HCEC 1CT (cell line): Measurements from ENCODE around the gene FLOT2.
"Not testable (repeated sequence)": the region's sequence is repeated elsewhere in the genome, so short reads cannot be mapped to it uniquely, and the experiment has no call there.

Experiments used
- DNase-seq: peaks from one replicate; pipeline ENCODE4 v3.0.0-alpha.2; 2017

The FLOT2 gene

DNA sequence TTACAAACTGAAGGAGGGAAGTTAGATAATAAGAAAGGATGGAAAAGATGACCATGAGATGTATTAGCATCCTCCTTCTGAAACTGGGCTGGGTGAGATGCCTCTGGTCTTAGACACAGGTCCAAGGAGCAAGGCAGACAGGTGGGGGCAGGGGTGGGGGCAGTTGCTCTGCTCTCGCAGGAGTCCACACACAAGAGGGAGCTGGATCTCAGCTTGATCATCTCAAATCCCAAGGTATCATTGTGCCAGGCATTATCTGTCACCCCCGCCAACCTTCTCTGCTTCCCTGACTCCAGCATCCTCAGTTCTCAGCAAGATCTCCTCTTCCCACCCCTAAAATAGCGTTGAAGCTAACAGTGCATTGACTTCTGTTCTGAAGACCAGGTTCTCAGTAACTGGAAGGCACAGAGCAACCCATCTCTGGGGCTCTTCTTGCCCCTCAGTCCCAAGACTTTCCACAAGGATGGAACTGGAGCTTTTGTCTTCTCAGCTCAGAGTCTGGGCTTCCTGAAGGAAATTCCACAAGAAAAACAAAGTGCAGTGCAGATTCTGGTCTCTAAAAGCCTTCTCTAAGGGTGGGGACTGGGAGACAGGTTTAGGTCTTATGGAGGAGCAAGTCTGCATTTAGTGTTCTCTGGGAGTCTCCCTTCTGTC, 1.6 kb downstream of the FLOT2 start:
- DNase-seq = no peak

DNA sequence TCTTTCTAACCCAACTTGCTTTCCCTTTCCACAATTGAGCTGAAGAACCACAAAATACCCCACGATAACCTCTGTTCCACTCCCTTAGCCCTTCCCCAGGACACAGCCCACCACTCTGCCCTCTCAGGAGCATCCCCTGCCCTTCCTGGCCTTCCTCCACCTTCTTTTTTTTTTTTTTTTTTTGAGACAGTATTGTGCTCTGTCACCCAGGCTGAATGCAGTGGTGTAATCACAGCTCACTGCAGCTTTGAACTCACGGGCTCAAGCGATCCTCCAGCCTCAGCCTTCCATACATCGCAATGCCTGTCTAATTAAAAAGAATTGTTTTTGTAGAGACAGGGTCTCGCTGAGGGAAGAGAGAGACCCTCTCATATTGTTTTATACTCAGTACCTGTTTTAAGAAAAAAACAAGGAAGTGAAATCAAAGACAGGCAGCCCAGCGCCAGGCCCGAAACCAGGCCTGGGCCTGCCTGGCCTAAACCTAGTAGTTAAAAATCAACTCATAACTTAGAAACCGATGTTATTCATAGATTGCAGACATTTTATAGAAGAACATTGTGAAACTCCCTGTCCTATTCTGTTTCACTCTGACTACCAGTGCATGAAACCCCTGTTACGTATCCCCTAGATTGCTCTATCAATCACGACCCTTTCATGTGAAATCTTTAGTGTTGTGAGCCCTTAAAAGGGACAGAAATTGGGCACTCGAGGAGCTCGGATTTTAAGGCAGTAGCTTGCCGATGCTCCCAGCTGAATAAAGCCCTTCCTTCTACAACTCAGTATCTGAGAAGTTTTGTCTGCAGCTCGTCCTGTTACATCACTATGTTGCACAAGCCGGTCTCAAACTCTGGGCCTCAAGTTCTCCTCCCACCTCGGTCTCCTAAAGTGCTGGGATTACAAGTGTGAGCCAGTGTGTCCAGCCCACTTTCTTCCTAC, 4.0 kb downstream of the FLOT2 start:
- DNase-seq = not testable (repeated sequence)

DNA sequence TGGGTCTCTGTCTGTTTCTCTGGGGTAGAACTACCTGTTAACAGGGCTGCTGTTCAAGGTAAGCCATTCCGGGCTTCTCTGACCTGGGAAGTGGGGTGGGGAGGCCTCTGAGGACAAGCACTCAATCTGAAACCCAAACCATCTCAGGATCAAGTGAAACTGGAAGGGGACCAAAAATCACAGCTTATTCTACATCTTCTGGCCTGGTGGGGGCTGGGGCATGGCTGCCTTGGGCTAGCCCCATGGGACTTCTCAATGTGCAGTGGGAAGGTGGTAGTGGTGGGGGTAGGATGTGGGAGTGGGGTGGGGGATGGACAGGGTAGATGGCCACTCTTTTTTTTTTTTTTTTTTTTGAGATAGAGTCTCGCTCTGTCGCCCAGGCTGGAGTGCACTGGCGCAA, 5.5 kb downstream of the FLOT2 start:
- DNase-seq = no peak

DNA sequence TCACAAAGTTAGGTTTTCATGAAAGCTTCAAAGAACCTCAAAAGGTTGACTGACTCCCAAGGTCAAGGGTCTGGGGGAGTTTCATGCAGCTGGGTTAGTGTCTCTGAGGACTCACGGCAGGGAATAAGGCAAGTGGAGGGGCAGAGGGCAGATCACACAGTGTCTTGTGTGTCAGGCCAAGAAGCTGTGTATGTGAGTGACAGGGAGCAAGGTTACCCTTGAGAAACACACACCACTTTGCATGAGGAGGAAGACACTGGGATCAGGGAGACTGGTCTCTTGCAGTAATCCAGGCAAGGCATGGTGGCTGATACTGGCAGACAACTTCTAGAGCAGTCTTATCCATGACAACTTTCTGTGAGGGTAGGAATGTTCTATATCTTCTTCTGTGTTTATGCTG, 6.3 kb downstream of the FLOT2 start:
- DNase-seq = no peak

DNA sequence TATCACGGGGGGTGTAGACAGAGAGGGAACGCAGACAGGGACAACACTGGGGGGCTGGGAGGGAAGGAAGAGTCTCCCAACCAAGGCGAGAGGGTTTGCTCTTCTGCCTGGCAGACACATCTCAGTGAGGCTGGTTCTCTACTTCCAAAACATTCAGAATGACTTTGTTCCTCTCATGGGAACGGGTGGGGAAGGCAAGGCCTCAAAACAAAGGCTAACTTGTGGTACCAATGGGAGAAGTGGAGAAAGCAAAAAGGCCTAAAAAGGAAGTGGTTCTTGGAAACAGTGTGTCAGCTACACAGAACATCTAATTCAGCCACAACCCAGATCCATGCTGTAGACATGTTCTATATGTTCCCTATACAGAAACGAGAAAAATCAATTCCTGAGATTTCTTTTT, 7.5 kb downstream of the FLOT2 start:
- no peak for DNase-seq

DNA sequence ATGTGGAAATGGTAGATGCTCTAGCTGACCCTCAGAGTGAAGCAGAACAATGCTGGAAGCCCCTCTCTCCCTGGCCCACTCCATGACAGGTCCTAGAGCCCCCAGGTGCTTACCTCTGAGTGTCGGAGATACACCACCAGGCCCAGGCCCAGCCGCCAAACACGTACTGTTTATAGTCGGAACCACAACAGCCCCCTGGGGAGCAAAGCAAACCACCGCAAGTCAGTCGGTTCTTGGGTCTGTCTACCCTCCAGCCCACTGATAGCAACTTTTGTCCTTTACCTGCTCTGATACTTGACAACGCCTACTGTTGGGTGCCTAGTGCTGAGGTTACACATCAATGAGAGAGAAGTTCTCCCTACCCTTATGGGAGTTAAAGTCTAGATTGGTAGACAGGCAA, 8.7 kb downstream of the FLOT2 start:
- no peak for DNase-seq

DNA sequence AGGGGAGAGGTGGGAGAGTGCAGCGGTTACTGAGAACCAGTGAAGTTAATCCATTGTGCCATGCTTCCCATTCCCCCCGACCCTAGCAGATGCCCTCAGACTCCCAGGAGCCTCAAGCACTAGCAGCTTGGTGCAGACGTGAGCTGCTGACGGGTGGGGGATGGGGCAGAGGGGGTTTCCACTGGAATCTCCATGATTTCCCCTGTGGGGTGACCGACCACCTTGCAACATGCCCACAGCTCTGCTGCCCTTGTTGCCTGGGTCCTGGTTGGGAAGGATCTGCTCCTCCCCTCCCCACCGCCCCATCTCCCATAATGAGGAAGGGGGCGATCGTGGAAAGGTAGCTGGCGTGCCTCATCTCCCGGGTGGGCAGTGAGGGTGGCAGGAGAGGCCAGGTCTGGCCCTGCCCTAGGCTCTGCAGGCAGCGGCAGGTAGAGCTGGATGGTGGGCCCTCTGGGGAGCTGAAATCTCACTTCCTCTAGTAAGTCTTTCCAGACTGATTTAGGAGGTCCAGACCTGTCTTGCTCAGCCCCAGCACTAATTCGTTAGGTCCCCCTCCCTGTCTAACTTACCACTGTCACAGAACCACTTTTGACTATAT, 9.6 kb downstream of the FLOT2 start:
- DNase-seq = no peak

DNA sequence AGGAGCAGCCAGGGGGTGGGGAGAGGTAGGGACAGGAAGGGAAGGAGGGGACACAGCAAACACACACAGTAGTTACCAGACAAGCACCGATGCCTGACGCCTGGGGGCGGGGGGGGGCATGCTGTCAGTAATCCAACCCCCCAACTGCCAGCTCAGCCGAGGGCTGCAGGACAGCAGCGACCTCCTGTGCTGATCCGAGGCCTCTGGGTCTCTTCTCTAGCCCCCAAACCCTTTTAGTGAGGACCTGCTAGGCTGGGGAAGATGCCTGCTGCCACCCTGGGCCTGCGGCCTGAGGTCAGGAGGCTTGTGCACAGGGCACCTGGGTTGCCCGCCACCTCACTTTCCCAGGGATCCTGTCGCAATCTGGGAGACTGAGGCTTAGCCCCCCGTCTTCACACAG, 11.6 kb downstream of the FLOT2 start:
- DNase-seq = no peak

DNA sequence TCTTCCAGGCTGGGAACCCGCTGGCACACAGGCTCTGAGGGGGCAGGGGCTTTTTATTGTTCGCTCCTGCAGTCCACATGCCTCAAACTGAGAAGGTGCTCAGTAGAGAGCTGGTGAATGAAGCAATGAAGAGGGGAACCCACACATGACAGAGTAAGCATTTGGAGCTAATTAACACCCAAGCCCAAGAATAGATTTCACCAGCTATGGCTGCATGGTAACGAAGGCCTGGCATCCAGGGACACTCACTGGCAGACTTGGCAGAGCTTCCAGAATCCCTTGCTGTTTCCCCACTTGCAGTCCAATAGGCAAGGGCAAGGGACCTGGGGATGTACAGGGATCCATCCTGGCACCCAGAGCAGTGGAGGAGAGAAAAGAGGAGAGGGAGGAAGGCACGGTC, 12.2 kb downstream of the FLOT2 start:
- no peak for DNase-seq

DNA sequence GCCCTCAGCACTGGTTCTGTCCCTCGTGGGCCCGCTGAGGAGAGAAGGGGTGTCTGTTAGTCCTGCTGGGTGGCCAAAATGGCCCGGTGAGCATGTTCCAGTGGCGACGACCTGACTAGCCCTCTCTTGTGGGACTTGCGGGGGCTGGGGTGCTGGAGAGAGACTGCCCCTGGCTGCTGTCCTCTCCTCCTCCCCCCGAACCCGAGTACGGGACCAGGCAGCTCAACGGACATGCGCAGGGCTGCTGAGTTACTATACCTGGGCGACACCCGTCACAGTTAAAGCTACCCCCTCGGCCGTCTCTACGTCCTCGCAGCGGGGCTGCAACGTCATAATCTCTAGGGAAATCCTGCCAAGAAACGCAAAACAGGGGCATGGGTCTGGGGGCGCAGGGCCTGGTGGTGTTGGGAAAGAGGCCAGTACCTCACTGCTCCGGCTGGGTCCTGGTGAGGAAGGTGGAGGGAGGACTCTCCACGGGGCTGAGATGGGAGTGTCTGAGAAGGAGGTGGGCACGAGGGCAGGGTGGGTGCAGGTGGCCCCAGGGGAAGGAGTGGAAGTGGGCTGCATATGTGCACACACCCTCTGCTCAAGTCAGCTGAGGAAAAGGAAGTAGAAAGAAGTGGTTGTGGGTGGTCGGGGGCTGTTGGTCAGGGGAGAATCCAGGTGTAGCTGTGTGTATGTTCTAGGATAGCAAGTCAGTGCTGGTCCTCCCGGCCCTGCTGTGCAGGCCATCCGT, 13.4 kb downstream of the FLOT2 start:
- no peak for DNase-seq

DNA sequence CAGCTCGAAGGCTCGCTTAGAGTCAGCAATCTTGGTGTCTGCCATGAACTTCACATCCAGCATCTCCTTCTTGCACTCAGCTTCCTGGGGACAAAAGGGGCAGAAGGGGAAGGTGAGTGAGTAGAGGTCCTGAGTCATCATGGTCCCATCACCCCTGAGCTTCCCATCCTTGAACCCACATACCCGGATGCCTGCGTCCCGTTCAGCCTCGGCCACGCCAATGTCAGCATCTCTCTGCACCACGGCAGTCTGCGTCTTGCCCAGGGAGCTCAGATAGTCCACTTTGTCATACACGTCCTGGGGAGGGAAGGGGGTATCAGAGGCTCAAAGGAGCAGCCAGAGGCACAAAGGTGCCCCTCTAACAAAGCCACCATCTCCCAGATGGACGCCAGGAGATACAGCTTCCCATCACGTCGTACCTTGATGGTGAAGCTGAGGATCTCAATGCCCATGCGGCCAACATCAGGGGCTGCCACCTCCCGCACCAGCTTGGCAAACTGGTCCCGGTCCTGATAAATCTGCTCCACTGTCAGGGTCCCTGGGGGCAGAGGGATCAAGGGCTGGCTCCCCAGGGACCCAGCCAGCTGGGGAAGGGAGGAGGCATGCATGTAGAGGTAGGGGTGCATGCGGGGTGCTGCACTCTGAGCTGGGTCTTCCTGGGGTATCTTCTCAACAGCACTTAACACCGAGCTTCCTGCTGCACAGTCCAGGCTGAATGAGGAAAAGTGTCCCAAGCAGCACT, 15.2 kb downstream of the FLOT2 start:
- DNase-seq = no peak

DNA sequence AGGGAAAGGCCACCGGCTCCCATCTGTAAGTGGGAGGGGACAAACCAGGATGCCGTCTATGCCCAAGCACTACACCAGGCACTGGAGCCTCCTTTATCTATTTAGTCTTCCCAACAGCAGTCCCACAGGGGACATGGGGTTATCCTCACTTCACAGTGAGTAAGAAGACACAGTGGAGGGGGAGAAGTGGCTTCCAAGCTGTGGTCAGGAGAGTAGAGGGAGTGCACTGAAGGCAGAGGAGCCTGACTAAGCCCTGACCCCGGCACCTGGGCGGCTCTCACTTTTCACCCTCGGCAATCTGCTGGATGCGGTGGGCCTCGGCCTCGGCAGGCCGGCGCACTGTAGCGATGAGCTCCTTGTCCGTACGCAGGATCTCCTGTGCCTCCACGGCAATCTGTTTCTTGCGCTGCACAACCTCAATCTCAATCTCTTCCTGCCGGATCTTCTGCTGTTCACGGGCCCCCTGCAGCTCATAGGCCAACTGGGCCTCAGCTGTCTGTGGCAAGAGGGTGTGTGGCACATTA, 15.9 kb downstream of the FLOT2 start:
- no peak for DNase-seq

DNA sequence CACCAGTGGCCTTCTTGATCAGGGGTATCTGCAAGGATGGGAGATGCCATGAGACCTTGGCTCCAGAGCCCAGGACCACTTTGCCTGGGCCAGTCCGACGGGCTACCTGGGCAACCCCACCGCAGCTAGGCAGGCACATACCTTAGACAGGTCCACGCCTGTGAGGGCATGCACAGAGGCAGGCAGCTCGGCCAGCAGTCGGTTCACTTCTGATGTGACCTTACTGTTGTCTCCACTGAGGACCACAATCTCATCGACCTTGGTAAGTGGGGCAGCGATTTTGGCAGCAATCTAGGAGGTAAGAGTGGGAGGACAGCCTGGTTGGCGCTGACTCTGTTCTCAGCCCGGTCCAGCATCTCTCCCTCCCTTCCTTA, 17.0 kb downstream of the FLOT2 start:
- DNase-seq = no peak

DNA sequence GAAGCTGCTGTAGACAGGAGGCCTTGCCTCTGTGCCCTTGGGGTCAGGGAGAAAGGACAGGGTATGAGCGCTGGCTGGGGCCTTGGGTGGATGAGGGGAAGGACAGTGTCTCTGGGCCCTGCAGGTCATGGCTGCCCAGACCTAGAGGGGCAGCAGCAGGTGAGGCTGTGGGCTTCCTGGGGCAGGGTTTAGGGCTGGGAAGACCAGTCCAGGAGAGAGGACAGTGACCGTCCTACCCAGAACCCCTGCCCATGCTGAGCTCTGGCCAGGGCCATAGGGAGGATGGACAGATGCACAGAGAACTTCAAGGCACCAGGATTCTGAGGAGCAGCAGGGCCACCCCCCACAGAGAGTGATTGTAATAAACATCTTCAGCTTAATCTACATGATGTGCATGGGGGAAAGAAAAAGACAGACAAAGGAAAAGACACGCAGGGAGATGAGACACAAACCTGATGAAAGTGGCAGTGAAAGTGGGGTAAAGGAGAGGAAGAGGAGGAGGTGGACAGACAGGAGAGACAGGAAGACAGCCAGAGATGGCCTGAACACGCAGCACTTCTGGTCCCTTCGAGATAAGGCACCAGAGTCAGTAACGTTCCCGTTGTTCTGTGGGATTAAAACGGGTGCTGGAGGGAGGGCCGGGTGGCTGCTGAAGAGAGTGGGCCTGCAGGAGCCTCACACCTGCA, 17.5 kb downstream of the FLOT2 start:
- DNase-seq = no peak

DNA sequence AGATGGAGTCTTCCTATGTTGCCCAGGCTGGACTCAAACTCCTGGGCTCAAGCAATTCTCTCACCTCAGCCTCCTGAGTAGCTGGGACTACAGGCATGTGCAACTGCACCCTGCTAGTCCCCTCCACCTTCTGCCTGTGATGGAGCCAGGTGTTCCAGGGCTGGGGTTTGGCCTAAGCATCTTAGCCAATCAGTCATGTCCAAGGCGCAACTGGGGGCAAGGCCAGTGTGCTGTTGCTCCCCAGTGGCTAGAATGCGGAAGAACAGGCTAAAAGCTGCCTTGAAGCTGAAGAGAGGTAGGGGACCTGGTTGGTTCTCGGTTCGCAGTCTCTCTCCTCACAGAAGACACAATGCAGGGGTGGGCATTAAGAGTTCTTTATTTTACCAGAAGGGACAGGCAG, 18.6 kb downstream of the FLOT2 start:
- DNase-seq = peak; percentile 47

DNA sequence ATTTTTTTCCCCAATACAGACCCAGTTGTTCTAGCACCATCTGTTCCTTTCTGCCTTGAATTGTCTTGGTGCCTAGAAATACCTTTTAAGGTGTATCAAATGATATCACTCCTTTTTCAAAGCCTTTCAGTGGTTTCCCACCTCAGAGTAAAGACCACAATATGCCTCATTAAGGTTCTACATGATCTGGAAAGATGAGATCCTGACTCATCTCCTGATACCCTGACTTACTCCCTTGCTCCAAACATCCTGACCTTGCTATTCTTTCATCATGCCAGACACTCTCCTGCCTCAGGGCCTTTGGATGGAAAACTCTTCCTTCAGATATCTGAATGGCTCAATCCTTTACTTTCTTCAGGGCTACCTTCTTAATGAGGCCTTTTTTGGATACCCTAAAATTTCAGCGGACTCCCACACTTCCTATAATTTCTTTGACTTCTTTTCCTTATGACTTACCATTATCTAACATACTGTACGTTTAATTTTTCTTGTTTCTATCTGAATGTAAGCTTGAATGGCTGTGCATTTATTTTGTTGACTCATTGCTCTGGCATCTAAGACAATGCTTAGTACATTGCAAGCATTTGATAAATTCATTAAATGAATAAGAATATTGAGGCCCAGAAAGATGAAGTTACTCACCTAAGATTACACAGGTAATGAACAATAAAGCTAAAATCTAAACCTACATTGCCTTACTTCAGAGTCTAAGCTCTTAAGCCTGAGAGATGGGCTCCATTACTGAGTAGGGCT, 19.2 kb downstream of the FLOT2 start:
- DNase-seq = no peak

DNA sequence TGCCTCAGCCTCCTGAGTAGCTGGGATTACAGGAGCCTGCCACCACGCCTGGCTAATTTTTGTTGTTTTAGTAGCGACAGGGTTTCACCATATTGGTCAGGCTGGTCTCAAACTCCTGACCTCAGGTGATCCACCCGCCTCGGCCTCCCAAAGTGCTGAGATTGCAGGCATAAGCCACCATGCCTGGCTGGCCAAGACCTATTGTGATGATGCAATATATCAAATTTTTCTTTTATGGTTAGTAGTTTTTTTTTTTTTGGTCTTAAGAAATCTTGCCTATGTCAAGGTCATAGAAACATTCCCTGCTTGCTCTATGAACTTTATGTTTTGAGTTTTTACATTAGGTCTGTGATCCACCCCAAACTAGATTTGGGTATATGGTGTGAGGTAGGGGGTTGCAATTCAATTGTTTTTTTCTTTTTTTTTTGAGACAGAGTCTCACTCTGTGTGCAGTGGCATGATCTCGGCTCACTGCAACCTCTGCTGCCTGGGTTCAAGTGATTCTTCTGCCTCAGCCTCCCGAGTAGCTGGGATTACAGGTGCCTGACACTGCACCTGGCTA, 20.3 kb downstream of the FLOT2 start:
- not testable (repeated sequence) for DNase-seq

DNA sequence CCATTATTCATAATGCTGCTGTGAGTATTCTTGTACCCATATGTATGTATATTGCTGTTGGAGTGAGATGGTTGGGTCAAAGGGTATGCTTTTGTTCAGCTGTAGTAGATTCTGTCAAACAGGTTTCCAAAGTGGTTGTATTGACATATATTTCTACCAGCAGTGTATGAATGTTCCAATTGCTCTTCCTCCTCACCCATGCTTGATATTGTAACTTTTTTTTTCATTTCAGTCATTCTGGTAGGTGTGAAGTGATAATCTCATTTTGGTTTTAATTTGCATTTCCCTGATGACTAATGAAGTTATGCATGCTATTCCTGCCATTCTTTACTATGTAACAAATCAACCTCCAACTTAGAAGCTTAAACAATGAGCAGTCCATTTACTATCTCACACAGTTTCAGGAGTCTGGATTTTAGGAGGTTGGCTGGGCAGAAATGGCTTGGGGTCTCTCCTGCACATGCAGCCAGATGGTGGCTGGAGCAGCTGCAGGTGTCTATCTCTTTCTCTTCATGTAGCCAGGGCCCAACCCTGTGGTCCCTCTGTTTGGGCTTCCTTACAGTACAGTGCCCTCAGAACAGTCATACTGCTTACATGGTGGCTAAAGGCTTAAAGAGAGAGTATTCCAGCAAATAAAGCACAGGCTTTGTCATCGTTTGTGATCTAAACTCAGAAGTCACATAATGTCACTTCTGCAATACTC, 21.5 kb downstream of the FLOT2 start:
- DNase-seq = no peak

DNA sequence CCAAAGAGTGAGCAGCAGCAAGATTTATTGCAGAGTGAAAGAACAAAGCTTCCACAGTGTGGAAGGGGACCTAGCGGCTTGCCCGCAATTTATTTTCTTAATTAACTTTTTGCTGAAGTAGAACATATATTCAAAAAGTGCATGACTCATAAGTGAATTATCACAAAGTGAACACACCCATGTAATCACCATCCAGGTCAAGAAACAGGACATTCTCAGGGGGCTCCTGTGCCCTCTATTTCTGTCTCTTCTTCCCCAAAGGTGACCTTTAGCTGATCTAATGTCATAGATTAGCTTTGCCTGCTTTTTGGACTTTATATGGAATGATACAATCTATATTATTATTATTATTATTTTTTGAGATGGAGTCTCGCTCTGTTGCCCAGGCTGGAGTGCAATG, 22.8 kb downstream of the FLOT2 start:
- DNase-seq = no peak

DNA sequence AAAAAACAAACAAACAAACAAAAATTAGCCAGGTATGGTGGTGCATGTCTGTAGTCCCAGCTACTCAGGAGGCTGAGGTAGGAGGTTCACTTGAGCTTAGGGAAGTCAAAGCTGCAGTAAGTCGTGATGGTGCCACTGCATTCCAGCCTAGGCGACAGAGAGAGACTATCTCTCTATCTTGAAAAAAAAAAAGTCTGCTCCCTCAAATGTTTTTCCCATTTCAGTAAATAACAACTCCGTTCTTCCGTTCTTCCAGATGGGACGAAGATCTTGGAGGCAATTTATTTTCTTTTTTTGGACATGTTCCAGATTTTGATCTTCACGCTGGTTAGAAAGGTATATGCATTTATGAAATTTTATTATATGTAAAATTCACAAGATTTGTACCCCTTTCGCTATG, 23.7 kb downstream of the FLOT2 start:
- DNase-seq = no peak
